Measurements from ENCODE around the gene ZSWIM5. TPM values are rescaled to one million over a fixed set of nuclear protein-coding genes. Genes with fewer than 3 reads are reported as not detected.

The ZSWIM5 gene
- total and polyA plus RNA-seq, 9 of the 15 experiments (the other 6 are each of a cell fraction or from before 2014, with no cell fraction given) = under 0.01 to 0.07 (median 0.03) TPM; not detected in 3

DNA sequence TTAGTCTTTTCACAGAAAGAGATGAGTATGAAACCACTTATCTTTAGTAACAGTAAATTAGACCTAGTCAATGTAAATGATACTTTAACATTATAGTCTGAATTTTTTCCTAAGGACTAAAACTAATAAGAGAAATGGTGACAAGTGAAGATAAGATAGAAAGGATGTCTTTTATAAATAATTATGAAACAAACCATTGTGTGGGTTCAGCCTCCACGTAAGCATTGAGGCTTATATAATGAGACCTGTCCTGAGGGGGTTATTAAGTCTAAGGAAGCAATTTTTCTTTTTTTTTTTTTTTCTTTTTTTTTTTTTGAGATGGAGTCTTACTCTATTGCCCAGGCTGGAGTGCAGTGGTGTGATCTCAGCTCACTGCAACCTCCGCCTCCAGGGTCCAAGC is 138.6 kb downstream of the ZSWIM5 start (continued):
- TF ChIP-seq, protein P1, sequence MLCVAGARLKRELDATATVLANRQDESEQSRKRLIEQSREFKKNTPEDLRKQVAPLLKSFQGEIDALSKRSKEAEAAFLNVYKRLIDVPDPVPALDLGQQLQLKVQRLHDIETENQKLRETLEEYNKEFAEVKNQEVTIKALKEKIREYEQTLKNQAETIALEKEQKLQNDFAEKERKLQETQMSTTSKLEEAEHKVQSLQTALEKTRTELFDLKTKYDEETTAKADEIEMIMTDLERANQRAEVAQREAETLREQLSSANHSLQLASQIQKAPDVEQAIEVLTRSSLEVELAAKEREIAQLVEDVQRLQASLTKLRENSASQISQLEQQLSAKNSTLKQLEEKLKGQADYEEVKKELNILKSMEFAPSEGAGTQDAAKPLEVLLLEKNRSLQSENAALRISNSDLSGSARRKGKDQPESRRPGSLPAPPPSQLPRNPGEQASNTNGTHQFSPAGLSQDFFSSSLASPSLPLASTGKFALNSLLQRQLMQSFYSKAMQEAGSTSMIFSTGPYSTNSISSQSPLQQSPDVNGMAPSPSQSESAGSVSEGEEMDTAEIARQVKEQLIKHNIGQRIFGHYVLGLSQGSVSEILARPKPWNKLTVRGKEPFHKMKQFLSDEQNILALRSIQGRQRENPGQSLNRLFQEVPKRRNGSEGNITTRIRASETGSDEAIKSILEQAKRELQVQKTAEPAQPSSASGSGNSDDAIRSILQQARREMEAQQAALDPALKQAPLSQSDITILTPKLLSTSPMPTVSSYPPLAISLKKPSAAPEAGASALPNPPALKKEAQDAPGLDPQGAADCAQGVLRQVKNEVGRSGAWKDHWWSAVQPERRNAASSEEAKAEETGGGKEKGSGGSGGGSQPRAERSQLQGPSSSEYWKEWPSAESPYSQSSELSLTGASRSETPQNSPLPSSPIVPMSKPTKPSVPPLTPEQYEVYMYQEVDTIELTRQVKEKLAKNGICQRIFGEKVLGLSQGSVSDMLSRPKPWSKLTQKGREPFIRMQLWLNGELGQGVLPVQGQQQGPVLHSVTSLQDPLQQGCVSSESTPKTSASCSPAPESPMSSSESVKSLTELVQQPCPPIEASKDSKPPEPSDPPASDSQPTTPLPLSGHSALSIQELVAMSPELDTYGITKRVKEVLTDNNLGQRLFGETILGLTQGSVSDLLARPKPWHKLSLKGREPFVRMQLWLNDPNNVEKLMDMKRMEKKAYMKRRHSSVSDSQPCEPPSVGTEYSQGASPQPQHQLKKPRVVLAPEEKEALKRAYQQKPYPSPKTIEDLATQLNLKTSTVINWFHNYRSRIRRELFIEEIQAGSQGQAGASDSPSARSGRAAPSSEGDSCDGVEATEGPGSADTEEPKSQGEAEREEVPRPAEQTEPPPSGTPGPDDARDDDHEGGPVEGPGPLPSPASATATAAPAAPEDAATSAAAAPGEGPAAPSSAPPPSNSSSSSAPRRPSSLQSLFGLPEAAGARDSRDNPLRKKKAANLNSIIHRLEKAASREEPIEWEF (CRISPR knock-in tag; IDR thresholded peaks at IDR 0.05) = no peak
- TF ChIP-seq ZNF830 (CRISPR knock-in tag; IDR thresholded peaks at IDR 0.05) = no peak
- TF ChIP-seq BHLHE40 (IDR thresholded peaks at IDR 0.05; ENCODE audit: low read length) = no peak
- no peak for TF ChIP-seq NR2F6 (CRISPR knock-in tag; IDR thresholded peaks at IDR 0.05)
- TF ChIP-seq DIDO1 (tag; IDR thresholded peaks at IDR 0.05; ENCODE audit: low read depth) = no peak
- TF ChIP-seq TGIF2 (CRISPR knock-in tag; IDR thresholded peaks at IDR 0.05) = no peak
- TF ChIP-seq SRF (CRISPR knock-in tag; IDR thresholded peaks at IDR 0.05) = no peak
- TF ChIP-seq RHOXF2B (CRISPR knock-in tag; conservative IDR thresholded peaks at IDR 0.05) = no peak
- TF ChIP-seq SMAD4 (CRISPR knock-in tag; conservative IDR thresholded peaks at IDR 0.05) = no peak
- no peak for TF ChIP-seq SNRNP70 (optimal IDR thresholded peaks at IDR 0.05; ENCODE audit: low read depth, low read length)
- no peak for TF ChIP-seq ZZZ3 (IDR thresholded peaks at IDR 0.05)
- TF ChIP-seq PRPF4 (IDR thresholded peaks at IDR 0.05; ENCODE audit: insufficient read depth, low read depth, low read length, poor library complexity, severe bottlenecking) = no peak
